ENCODE data around the gene CCDC9B.

DNA sequence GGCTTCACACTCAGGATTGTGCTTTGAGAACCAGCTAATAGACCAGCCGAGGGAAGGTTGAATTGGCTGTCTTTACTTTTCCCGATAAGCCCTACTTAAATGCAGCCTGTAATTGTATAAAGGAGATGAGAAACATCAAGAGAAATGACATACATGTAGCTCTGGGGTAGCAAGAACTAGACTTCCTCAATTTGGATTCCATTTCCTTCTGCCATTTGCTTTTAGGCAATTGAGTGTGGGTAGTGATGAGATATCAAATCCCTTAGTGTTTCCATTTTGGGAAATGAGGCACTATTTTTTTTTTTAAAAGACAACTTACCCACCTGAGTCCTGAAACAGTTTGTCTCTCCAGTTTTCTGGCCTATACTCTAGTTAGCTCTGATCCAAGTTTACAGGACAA, 15.0 kb downstream of the CCDC9B start:
- no peak for TF ChIP-seq POLR2A (IDR thresholded peaks at IDR 0.05)
- TF ChIP-seq, protein P1, sequence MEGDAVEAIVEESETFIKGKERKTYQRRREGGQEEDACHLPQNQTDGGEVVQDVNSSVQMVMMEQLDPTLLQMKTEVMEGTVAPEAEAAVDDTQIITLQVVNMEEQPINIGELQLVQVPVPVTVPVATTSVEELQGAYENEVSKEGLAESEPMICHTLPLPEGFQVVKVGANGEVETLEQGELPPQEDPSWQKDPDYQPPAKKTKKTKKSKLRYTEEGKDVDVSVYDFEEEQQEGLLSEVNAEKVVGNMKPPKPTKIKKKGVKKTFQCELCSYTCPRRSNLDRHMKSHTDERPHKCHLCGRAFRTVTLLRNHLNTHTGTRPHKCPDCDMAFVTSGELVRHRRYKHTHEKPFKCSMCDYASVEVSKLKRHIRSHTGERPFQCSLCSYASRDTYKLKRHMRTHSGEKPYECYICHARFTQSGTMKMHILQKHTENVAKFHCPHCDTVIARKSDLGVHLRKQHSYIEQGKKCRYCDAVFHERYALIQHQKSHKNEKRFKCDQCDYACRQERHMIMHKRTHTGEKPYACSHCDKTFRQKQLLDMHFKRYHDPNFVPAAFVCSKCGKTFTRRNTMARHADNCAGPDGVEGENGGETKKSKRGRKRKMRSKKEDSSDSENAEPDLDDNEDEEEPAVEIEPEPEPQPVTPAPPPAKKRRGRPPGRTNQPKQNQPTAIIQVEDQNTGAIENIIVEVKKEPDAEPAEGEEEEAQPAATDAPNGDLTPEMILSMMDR (IDR thresholded peaks at IDR 0.05) = no peak
